GM23338 (cell line): Measurements from ENCODE around the gene SLC9A9.

ENCODE experiments used
- CREB1 ChIP-seq: fragments of 250-450 bp; sonication (Bioruptor Pico); IDR thresholded peaks from 2 replicates; pipeline ENCODE4 v1.5.0; 2020; ENCODE audit warnings: low read depth, mild to moderate bottlenecking, moderate library complexity
- CTCF ChIP-seq, 2 experiments: fragments of 200-600 bp in 1 of 2; sonication (generic) in 1 of 2; conservative IDR thresholded peaks; 2 replicates each; pipeline versions ENCODE4 v1.5.1 to v1.6.1; 2016 to 2017; ENCODE audit warnings: antibody characterized with exemption in 2 of 2, low read depth in 2 of 2, mild to moderate bottlenecking in 2 of 2, moderate library complexity in 1 of 2
- ETS1 ChIP-seq: IDR thresholded peaks from 2 replicates; pipeline ENCODE4 v1.6.1; 2016; ENCODE audit warnings: antibody characterized with exemption
- EZH2 ChIP-seq: fragments of 200-600 bp; sonication (generic); IDR thresholded peaks from one replicate; pipeline ENCODE4 v1.8.0; 2017; ENCODE audit warnings: antibody characterized with exemption, mild to moderate bottlenecking, low read depth; ENCODE audit not compliant: unreplicated experiment
- EZH2phosphoT487 ChIP-seq: fragments of 200-600 bp; sonication (generic); IDR thresholded peaks from one replicate; pipeline ENCODE4 v1.8.1; 2018; ENCODE audit warnings: antibody characterized with exemption; ENCODE audit not compliant: unreplicated experiment
- JUNB ChIP-seq: IDR thresholded peaks from one replicate; pipeline ENCODE4 v1.6.1; 2016; ENCODE audit warnings: antibody characterized with exemption; ENCODE audit not compliant: unreplicated experiment
- NANOG ChIP-seq: IDR thresholded peaks from 2 replicates; pipeline ENCODE4 v1.6.1; 2016; ENCODE audit warnings: antibody characterized with exemption, borderline replicate concordance
- POLR2AphosphoS5 ChIP-seq: IDR thresholded peaks from 2 replicates; pipeline ENCODE4 v1.6.1; 2016; ENCODE audit warnings: antibody characterized with exemption, low read depth
- STAT1 ChIP-seq: IDR thresholded peaks from one replicate; pipeline ENCODE4 v1.6.1; 2016; ENCODE audit warnings: antibody characterized with exemption; ENCODE audit not compliant: unreplicated experiment
- ZNF331 ChIP-seq: fragments of 250-450 bp; sonication (Bioruptor Pico); IDR thresholded peaks from 2 replicates; pipeline ENCODE4 v1.5.0; 2020; ENCODE audit warnings: low read depth, mild to moderate bottlenecking, moderate library complexity
- TF ChIP-seq, protein P1 (sequence below): IDR thresholded peaks from one replicate; pipeline ENCODE4 v1.6.1; 2018; ENCODE audit warnings: antibody characterized with exemption; ENCODE audit not compliant: unreplicated experiment

DNA sequence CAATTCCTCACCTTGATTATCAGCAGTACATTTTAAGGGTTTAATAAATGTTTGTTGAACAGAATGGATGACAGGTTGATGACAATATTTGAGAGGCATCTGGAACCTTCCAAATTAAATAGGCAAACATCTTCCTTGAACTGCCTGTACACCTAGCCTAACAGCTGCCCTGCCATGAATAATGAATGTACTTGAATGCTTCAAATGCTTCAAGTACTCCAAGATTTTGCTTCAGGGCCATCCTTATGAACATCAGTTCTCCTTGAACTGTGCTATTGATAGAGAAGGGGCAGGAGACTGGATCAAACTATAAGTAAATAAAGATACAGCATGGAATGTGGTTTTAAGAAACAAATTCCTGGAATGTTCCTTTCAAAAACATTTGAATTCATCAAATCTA, 591.9 kb downstream of the SLC9A9 start:
- TF ChIP-seq CTCF (conservative IDR thresholded peaks at IDR 0.05; ENCODE audit: low read depth in 2 of 2) = no peak
- TF ChIP-seq POLR2AphosphoS5 = no peak
- TF ChIP-seq, protein P1, sequence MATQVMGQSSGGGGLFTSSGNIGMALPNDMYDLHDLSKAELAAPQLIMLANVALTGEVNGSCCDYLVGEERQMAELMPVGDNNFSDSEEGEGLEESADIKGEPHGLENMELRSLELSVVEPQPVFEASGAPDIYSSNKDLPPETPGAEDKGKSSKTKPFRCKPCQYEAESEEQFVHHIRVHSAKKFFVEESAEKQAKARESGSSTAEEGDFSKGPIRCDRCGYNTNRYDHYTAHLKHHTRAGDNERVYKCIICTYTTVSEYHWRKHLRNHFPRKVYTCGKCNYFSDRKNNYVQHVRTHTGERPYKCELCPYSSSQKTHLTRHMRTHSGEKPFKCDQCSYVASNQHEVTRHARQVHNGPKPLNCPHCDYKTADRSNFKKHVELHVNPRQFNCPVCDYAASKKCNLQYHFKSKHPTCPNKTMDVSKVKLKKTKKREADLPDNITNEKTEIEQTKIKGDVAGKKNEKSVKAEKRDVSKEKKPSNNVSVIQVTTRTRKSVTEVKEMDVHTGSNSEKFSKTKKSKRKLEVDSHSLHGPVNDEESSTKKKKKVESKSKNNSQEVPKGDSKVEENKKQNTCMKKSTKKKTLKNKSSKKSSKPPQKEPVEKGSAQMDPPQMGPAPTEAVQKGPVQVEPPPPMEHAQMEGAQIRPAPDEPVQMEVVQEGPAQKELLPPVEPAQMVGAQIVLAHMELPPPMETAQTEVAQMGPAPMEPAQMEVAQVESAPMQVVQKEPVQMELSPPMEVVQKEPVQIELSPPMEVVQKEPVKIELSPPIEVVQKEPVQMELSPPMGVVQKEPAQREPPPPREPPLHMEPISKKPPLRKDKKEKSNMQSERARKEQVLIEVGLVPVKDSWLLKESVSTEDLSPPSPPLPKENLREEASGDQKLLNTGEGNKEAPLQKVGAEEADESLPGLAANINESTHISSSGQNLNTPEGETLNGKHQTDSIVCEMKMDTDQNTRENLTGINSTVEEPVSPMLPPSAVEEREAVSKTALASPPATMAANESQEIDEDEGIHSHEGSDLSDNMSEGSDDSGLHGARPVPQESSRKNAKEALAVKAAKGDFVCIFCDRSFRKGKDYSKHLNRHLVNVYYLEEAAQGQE = no peak
- TF ChIP-seq CREB1 (CRISPR knock-in tag) = no peak
- no peak for TF ChIP-seq EZH2
- TF ChIP-seq ETS1 = no peak
- TF ChIP-seq ZNF331 (CRISPR knock-in tag) = no peak
- no peak for TF ChIP-seq STAT1
- no peak for TF ChIP-seq EZH2phosphoT487
- no peak for TF ChIP-seq NANOG
- no peak for TF ChIP-seq JUNB
